C4-2B (cell line): ENCODE results near the gene SPINT2.
A peak's percentile ranks its signal among the peaks of the same experiment; 100 is the strongest.
"Not testable (repeated sequence)": the region's sequence is repeated elsewhere in the genome, so short reads cannot be mapped to it uniquely, and the experiment has no call there.

Source experiments
- H3K27ac ChIP-seq: fragments of 450-650 bp; 2 replicates; pipeline ENCODE4 v1.5.1; 2017
- CTCF ChIP-seq: fragments of 450-650 bp; conservative IDR thresholded peaks from 2 replicates; pipeline ENCODE4 v1.5.1; 2017; ENCODE audit warnings: mild to moderate bottlenecking
- ZFX ChIP-seq: fragments of 450-650 bp; IDR thresholded peaks from 2 replicates; pipeline ENCODE4 v1.6.1; 2017

SPINT2 gene

DNA sequence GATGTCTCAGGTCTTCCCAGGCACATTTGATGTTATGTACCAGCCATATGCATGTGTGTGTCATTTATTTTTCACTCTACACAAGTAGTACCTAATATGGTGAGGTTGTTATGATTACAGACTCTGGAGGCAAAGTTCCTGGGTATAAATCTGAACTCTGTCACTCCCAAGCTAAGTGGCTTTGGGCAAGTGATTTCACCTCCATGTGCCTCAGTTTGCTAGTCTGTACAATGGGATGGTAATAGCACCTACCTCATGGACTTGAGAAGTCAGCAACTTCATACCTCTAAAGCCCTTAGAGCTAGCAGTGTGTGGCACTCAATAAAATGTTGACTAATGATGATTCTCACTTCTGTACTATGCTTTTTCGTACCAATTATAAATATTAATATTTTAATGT, 67.4 kb downstream of the SPINT2 start:
- TF ChIP-seq ZFX (no peak), CTCF (no peak)
- H3K27ac ChIP-seq = no peak overlapping the region

- no peak overlapping the region for H3K27ac ChIP-seq
- TF ChIP-seq CTCF (no peak), ZFX (no peak)
Measured at GRCh38 chr19:38333245-38333644, 68.9 kb downstream of the SPINT2 start.

- no peak for TF ChIP-seq ZFX
- no peak for TF ChIP-seq CTCF
- H3K27ac ChIP-seq = peak overlapping the region; percentile 66
Measured at GRCh38 chr19:38335949-38336637, 71.7 kb downstream of the SPINT2 start.

GRCh38 chr19:38336638-38337359, 72.4 kb downstream of the SPINT2 start:
- peak overlapping the region; percentile 66 for H3K27ac ChIP-seq
- no peak for TF ChIP-seq CTCF
- no peak for TF ChIP-seq ZFX

- peak overlapping the region; percentile 66 for H3K27ac ChIP-seq
- TF ChIP-seq ZFX (no peak), CTCF (no peak)
Measured at GRCh38 chr19:38337360-38337653, 72.9 kb downstream of the SPINT2 start.

GRCh38 chr19:38339011-38339410, 74.6 kb downstream of the SPINT2 start:
- H3K27ac ChIP-seq = not testable (repeated sequence)

DNA sequence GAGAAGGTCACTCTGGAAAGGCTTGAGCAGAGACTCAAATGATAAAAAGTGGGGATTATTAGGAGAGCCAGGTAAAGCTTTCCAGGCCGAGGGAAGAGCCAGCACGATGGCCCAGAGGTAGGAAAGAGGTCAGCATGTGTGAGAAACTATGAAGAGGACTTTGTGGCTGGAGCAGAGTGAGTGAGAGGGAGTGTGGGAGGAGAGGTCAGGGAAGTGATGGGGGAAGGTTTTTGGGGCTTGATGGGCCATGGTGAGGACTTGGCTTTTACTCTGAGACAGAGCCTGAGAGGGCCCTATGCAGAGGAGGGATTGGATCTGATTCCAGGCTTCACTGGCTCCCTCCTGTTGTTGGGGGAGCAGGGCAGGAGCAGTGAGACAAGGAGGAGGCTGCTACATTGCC, 76.6 kb downstream of the SPINT2 start:
- no peak overlapping the region for H3K27ac ChIP-seq
- TF ChIP-seq ZFX (no peak), CTCF (no peak)
